Measurements from ENCODE around the gene NEK10.

- no peak for TF ChIP-seq CTCF (IDR thresholded peaks at IDR 0.05 in 2 of 3, conservative IDR thresholded peaks at IDR 0.05 in 1 of 3; ENCODE audit: borderline replicate concordance in 1 of 3, insufficient read depth in 1 of 3, low read depth in 2 of 3, low read length in 2 of 3)
- TF ChIP-seq POLR2AphosphoS5 (IDR thresholded peaks at IDR 0.05; ENCODE audit: low read depth, low read length): no peak
- no peak for TF ChIP-seq TCF7L2 (IDR thresholded peaks at IDR 0.05; ENCODE audit: borderline replicate concordance, extremely low read depth, insufficient read depth, insufficient read length)
- TF ChIP-seq EZH2phosphoT487 (IDR thresholded peaks at IDR 0.05; ENCODE audit: borderline replicate concordance): no peak
Observed at GRCh38 chr3:27184261-27184660, 184.9 kb downstream of the NEK10 start.
